ENCODE measurements around the gene PPARD.

The PPARD gene

DNA sequence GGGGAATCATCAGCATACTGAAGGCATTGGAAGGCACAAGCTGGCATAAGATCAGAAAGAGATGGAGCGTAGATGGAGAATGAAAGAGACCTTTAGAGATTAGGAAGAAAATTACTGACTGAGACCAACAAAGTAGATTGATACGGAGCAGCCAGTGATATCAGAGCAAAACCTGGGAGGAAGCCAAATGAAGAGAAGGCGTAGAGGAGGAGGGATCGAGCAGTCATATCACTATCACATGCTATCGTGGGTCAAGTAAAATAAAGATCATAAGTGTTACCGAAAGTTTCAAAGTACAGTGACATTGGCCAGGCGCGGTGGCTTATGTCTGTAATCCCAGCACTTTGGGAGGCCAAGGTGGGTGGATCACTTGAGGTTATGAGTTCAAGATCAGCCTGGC is 56.2 kb downstream of the PPARD start:
- TF ChIP-seq POLR2AphosphoS5 (IDR thresholded peaks at IDR 0.05; ENCODE audit: low read depth) (no peak), SPI1 (IDR thresholded peaks at IDR 0.05; ENCODE audit: borderline replicate concordance, low read depth) (no peak), GABPA (IDR thresholded peaks at IDR 0.05; ENCODE audit: low read depth) (no peak), REST (IDR thresholded peaks at IDR 0.05; ENCODE audit: insufficient replicate concordance, low read depth) (no peak)
- TF ChIP-seq, protein P1, sequence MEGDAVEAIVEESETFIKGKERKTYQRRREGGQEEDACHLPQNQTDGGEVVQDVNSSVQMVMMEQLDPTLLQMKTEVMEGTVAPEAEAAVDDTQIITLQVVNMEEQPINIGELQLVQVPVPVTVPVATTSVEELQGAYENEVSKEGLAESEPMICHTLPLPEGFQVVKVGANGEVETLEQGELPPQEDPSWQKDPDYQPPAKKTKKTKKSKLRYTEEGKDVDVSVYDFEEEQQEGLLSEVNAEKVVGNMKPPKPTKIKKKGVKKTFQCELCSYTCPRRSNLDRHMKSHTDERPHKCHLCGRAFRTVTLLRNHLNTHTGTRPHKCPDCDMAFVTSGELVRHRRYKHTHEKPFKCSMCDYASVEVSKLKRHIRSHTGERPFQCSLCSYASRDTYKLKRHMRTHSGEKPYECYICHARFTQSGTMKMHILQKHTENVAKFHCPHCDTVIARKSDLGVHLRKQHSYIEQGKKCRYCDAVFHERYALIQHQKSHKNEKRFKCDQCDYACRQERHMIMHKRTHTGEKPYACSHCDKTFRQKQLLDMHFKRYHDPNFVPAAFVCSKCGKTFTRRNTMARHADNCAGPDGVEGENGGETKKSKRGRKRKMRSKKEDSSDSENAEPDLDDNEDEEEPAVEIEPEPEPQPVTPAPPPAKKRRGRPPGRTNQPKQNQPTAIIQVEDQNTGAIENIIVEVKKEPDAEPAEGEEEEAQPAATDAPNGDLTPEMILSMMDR (IDR thresholded peaks at IDR 0.05; ENCODE audit: insufficient read depth, low read length) = no peak
- Histone ChIP-seq H3K27ac (replicated peaks) (no peak overlapping the region), H3K27me3 (ENCODE audit: insufficient read depth, poor library complexity, severe bottlenecking) (no peaks in the 10 kb centered on the region), H3K4me3 (replicated peaks; ENCODE audit: insufficient read depth, low read length) (no peak overlapping the region)
- no peak for DNase-seq (ENCODE audit: low read depth in 1 of 2, low spot score in 1 of 2)

DNA sequence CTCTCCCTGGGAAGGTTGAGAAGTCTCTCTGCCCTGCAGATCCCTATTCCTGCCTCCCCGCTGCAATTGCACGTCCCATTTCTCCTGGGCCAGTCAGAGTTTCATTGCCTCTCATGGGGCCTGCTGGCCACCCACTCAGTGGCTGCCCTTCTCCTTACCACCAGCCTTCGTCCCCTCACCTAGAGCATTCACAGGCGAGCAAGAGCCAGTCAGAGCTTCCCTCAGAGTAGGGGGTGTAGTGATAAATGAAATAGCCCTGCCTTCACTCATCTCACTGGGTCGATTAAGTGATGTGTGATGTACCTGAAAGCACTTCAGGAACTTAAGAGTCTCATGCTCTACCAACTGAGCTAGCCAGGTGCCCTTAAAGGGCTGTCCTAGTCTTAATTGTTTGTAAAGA is 57.8 kb downstream of the PPARD start:
- no peak overlapping the region for H3K27ac ChIP-seq (replicated peaks)
- H3K27me3 ChIP-seq (ENCODE audit: insufficient read depth, poor library complexity, severe bottlenecking) = no peaks in the 10 kb centered on the region
- no peak overlapping the region for H3K4me3 ChIP-seq (replicated peaks; ENCODE audit: insufficient read depth, low read length)
- no peak for DNase-seq (ENCODE audit: low read depth in 1 of 2, low spot score in 1 of 2)
- TF ChIP-seq SPI1 (IDR thresholded peaks at IDR 0.05; ENCODE audit: borderline replicate concordance, low read depth) (no peak), POLR2AphosphoS5 (IDR thresholded peaks at IDR 0.05; ENCODE audit: low read depth) (no peak), GABPA (IDR thresholded peaks at IDR 0.05; ENCODE audit: low read depth) (no peak), REST (IDR thresholded peaks at IDR 0.05; ENCODE audit: insufficient replicate concordance, low read depth) (no peak)
- TF ChIP-seq, protein P1 (IDR thresholded peaks at IDR 0.05; ENCODE audit: insufficient read depth, low read length) = no peak

GRCh38 chr6:35400901-35401311 is 58.5 kb downstream of the PPARD start:
- no peaks in the 10 kb centered on the region for H3K27me3 ChIP-seq (ENCODE audit: insufficient read depth, poor library complexity, severe bottlenecking)
- TF ChIP-seq, protein P1 (IDR thresholded peaks at IDR 0.05; ENCODE audit: insufficient read depth, low read length) = no peak
- TF ChIP-seq REST (IDR thresholded peaks at IDR 0.05; ENCODE audit: insufficient replicate concordance, low read depth) (no peak), POLR2AphosphoS5 (IDR thresholded peaks at IDR 0.05; ENCODE audit: low read depth) (no peak), SPI1 (IDR thresholded peaks at IDR 0.05; ENCODE audit: borderline replicate concordance, low read depth) (no peak), GABPA (IDR thresholded peaks at IDR 0.05; ENCODE audit: low read depth) (no peak)
- H3K4me3 ChIP-seq (replicated peaks; ENCODE audit: insufficient read depth, low read length) = no peak overlapping the region
- no peak overlapping the region for H3K27ac ChIP-seq (replicated peaks)
- no peak for DNase-seq (ENCODE audit: low read depth in 1 of 2, low spot score in 1 of 2)

All from HL-60 (cell line).